H9 (cell line): ENCODE data around the gene EGLN1. TPM values are rescaled to one million over a fixed set of nuclear protein-coding genes. Genes with fewer than 3 reads are reported as not detected.

Source experiments
- DNase-seq: peaks from one replicate; pipeline ENCODE4 v3.0.0-alpha.2; 2017
- H2AFZ ChIP-seq: one replicate; pipeline ENCODE4 v1.6.1; 2013; ENCODE audit warnings: mild to moderate bottlenecking, low read length, control low read depth, moderate library complexity
- H2AK5ac ChIP-seq: 2 replicates; pipeline ENCODE4 v1.6.1; 2013; ENCODE audit warnings: low read length, control low read depth, mixed read lengths; ENCODE audit not compliant: insufficient read length
- H2BK120ac ChIP-seq: one replicate; pipeline ENCODE4 v1.6.1; 2013; ENCODE audit warnings: low read depth, mild to moderate bottlenecking, low read length, control low read depth, inconsistent platforms; ENCODE audit not compliant: poor library complexity, severe bottlenecking
- H2BK12ac ChIP-seq: 2 replicates; pipeline ENCODE4 v1.6.1; 2013; ENCODE audit warnings: low read length, control low read depth, mixed read lengths, low read depth; ENCODE audit not compliant: insufficient read length
- H2BK15ac ChIP-seq: 2 replicates; pipeline ENCODE4 v1.6.1; 2013; ENCODE audit warnings: low read depth, low read length, control low read depth
- H2BK20ac ChIP-seq: one replicate; pipeline ENCODE4 v1.6.1; 2013; ENCODE audit warnings: low read depth, mild to moderate bottlenecking, low read length, control low read depth, inconsistent platforms; ENCODE audit not compliant: poor library complexity, severe bottlenecking
- H2BK5ac ChIP-seq: 2 replicates; pipeline ENCODE4 v1.6.1; 2013; ENCODE audit warnings: low read length, control low read depth, mixed read lengths; ENCODE audit not compliant: insufficient read length
- H3K14ac ChIP-seq: 2 replicates; pipeline ENCODE4 v1.6.1; 2013; ENCODE audit warnings: low read length, control low read depth; ENCODE audit not compliant: insufficient read depth
- H3K18ac ChIP-seq: 2 replicates; pipeline ENCODE4 v1.6.1; 2013; ENCODE audit warnings: low read depth, mild to moderate bottlenecking, mixed read lengths, low read length, control low read depth; ENCODE audit not compliant: insufficient read length
- H3K23ac ChIP-seq: 2 replicates; pipeline ENCODE4 v1.6.1; 2013; ENCODE audit warnings: low read length, control low read depth, mixed read lengths, low read depth; ENCODE audit not compliant: insufficient read length
- H3K23me2 ChIP-seq: 2 replicates; pipeline ENCODE4 v1.6.1; 2013; ENCODE audit warnings: low read depth, mild to moderate bottlenecking, mixed read lengths, low read length, control low read depth; ENCODE audit not compliant: insufficient read length, poor library complexity, severe bottlenecking
- H3K27ac ChIP-seq: 2 replicates; pipeline ENCODE4 v1.5.1; 2013; ENCODE audit warnings: low read length, control low read depth, mixed read lengths, low read depth; ENCODE audit not compliant: insufficient read length
- H3K27me3 ChIP-seq: 2 replicates; pipeline ENCODE4 v1.6.1; 2013; ENCODE audit warnings: low read length, control low read depth, inconsistent platforms; ENCODE audit not compliant: insufficient read depth
- H3K4ac ChIP-seq: 2 replicates; pipeline ENCODE4 v1.6.1; 2013; ENCODE audit warnings: low read depth, mild to moderate bottlenecking, control low read depth, inconsistent platforms, low read length, moderate library complexity
- H3K4me1 ChIP-seq: 2 replicates; pipeline ENCODE4 v1.6.1; 2013; ENCODE audit warnings: low read length, control low read depth, inconsistent platforms; ENCODE audit not compliant: insufficient read depth
- H3K4me2 ChIP-seq: 2 replicates; pipeline ENCODE4 v1.6.1; 2013; ENCODE audit warnings: low read length, control low read depth, mixed read lengths; ENCODE audit not compliant: insufficient read length, insufficient read depth
- H3K56ac ChIP-seq: 2 replicates; pipeline ENCODE4 v1.6.1; 2013; ENCODE audit warnings: low read depth, mild to moderate bottlenecking, mixed read lengths, low read length, control low read depth; ENCODE audit not compliant: insufficient read length
- H3K79me1 ChIP-seq: 2 replicates; pipeline ENCODE4 v1.6.1; 2013; ENCODE audit warnings: low read depth, mild to moderate bottlenecking, moderate library complexity, low read length, control low read depth, inconsistent platforms; ENCODE audit not compliant: insufficient read depth, poor library complexity, severe bottlenecking
- H3K79me2 ChIP-seq: 2 replicates; pipeline ENCODE4 v1.6.1; 2013; ENCODE audit warnings: low read length, control low read depth, inconsistent platforms; ENCODE audit not compliant: insufficient read depth
- H3K9ac ChIP-seq: 2 replicates; pipeline ENCODE4 v1.6.1; 2013; ENCODE audit warnings: low read length, control low read depth, mixed read lengths; ENCODE audit not compliant: insufficient read length; ENCODE audit errors: extremely low read depth
- H3K9me3 ChIP-seq: one replicate; pipeline ENCODE4 v1.6.1; 2013; ENCODE audit warnings: low read depth, low read length, inconsistent platforms; ENCODE audit not compliant: control insufficient read depth
- H3T11ph ChIP-seq: one replicate; pipeline ENCODE4 v1.6.1; 2013; ENCODE audit warnings: mild to moderate bottlenecking, low read length, control low read depth, inconsistent platforms
- H4K20me1 ChIP-seq: one replicate; pipeline ENCODE4 v1.6.1; 2013; ENCODE audit not compliant: control insufficient read depth, insufficient read length, insufficient read depth
- H4K5ac ChIP-seq: 2 replicates; pipeline ENCODE4 v1.6.1; 2013; ENCODE audit warnings: low read depth, mild to moderate bottlenecking, mixed read lengths, low read length, control low read depth; ENCODE audit not compliant: insufficient read length
- H4K8ac ChIP-seq: replicated peaks from 2 replicates; pipeline ENCODE4 v1.6.1; 2013; ENCODE audit warnings: low read length, control low read depth, mixed read lengths, low read depth; ENCODE audit not compliant: insufficient read length
- H4K91ac ChIP-seq: 2 replicates; pipeline ENCODE4 v1.6.1; 2013; ENCODE audit warnings: low read depth, mild to moderate bottlenecking, moderate library complexity, mixed read lengths, low read length, control low read depth; ENCODE audit not compliant: insufficient read length
- H3K27ac Mint-ChIP-seq, 3 experiments: 2 replicates in 2 of 3; 3 replicates in 1 of 3; pipeline ENCODE4 v1.8.0; 2020 to 2021; ENCODE audit warnings: mixed read lengths in 3 of 3, mild to moderate bottlenecking in 1 of 3, moderate library complexity in 1 of 3
- H3K27me3 Mint-ChIP-seq: 2 replicates; pipeline ENCODE4 v1.8.0; 2021; ENCODE audit warnings: low read depth, mild to moderate bottlenecking, moderate library complexity, mixed read lengths
- H3K36me3 Mint-ChIP-seq, 3 experiments: 2 replicates in 2 of 3; 3 replicates in 1 of 3; pipeline ENCODE4 v1.8.0; 2020 to 2021; ENCODE audit warnings: low read depth in 3 of 3, mixed read lengths in 3 of 3; ENCODE audit not compliant: insufficient read depth in 1 of 3
- H3K4me1 Mint-ChIP-seq, 2 experiments: 2 replicates each; pipeline ENCODE4 v1.8.0; 2020; ENCODE audit warnings: mixed read lengths in 2 of 2
- H3K4me3 Mint-ChIP-seq, 2 experiments: 2 replicates in 1 of 2; 3 replicates in 1 of 2; pipeline ENCODE4 v1.8.0; 2020 to 2021; ENCODE audit warnings: mild to moderate bottlenecking in 2 of 2, mixed read lengths in 2 of 2, moderate library complexity in 1 of 2
- H3K9me3 Mint-ChIP-seq, 2 experiments: 2 replicates in 1 of 2; 3 replicates in 1 of 2; pipeline ENCODE4 v1.8.0; 2020; ENCODE audit warnings: mild to moderate bottlenecking in 2 of 2, mixed read lengths in 2 of 2, moderate library complexity in 1 of 2
- CTCF ChIP-seq: fragments of 200-600 bp; sonication (generic); conservative IDR thresholded peaks from 3 replicates; pipeline ENCODE4 v1.8.0; 2021; ENCODE audit warnings: antibody characterized with exemption, mild to moderate bottlenecking
- WGBS: extraction: QIAGEN DNeasy Blood & Tissue Kit; methylation state at CpG from one replicate; pipeline ENCODE4 v1.1.7; 2013; ENCODE audit warnings: missing lambda C conversion rate, low lambda C conversion rate, mixed read lengths; ENCODE audit not compliant: insufficient read length; ENCODE audit errors: extremely low coverage; 5-methylcytosine and 5-hydroxymethylcytosine counted together
- total RNA-seq: library from RNA; stranded (reverse); gene quantifications from 2 replicates; pipeline ENCODE4 v1.2.1, GENCODE V29; 2021

EGLN1 gene
- total RNA-seq, 1 experiment from 2014 or later, result 8.4 TPM

GRCh38 chr1:231424950-231425805, 3.1 kb upstream of the EGLN1 start:
- DNase-seq, result no peak
- Mint-ChIP-seq H3K36me3 (no peaks in the 10 kb centered on the region), H3K27me3 (peaks cover 64% of the 10 kb centered on the region), H3K27ac (no peak overlapping the region), H3K9me3 (0 out of 5 replicates have a peak, but pooled peaks cover 0 to 2% of the 10 kb centered on the region in 2 experiments), H3K4me1 (peaks cover 18 to 22% of the 10 kb centered on the region in 2 experiments), H3K4me3 (no peak overlapping the region)
- Histone ChIP-seq H2BK5ac (no peak overlapping the region), H4K5ac (no peak overlapping the region), H2AK5ac (no peak overlapping the region), H3K27me3 (peaks cover 15% of the 10 kb centered on the region; the same call in 1 of the 2 replicates), H3K23ac (no peak overlapping the region), H3K4me1 (no peaks in the 10 kb centered on the region), H3K79me2 (no peaks in the 10 kb centered on the region), H2BK15ac (no peak overlapping the region), H4K8ac (no peak overlapping the region), H3K4ac (no peak overlapping the region), H3K18ac (no peak overlapping the region), H4K91ac (no peak overlapping the region), H2BK120ac (no peak overlapping the region), H3K27ac (no peak overlapping the region), H3K14ac (no peak overlapping the region), H2BK12ac (no peak overlapping the region), H3K9ac (no peak overlapping the region), H3T11ph (no peak overlapping the region), H3K4me2 (no peak overlapping the region), H4K20me1 (no peaks in the 10 kb centered on the region), H3K9me3 (no peaks in the 10 kb centered on the region), H3K56ac (no peak overlapping the region), H2AFZ (no peak overlapping the region), H2BK20ac (no peak overlapping the region), H3K23me2 (peaks cover 15% of the 10 kb centered on the region), H3K79me1 (no peaks in the 10 kb centered on the region)
- no CpG with 5 or more reads among the region's 4 CpGs for WGBS
- no peak for TF ChIP-seq CTCF
